Eye (tissue), 1 donor: ENCODE results near the gene KDM1A.
A peak's percentile ranks its signal among the peaks of the same experiment; 100 is the strongest.

ENCODE experiments used
- DNase-seq: peaks from one replicate; pipeline ENCODE4 v3.0.0-alpha.2; 2015

The KDM1A gene

DNA sequence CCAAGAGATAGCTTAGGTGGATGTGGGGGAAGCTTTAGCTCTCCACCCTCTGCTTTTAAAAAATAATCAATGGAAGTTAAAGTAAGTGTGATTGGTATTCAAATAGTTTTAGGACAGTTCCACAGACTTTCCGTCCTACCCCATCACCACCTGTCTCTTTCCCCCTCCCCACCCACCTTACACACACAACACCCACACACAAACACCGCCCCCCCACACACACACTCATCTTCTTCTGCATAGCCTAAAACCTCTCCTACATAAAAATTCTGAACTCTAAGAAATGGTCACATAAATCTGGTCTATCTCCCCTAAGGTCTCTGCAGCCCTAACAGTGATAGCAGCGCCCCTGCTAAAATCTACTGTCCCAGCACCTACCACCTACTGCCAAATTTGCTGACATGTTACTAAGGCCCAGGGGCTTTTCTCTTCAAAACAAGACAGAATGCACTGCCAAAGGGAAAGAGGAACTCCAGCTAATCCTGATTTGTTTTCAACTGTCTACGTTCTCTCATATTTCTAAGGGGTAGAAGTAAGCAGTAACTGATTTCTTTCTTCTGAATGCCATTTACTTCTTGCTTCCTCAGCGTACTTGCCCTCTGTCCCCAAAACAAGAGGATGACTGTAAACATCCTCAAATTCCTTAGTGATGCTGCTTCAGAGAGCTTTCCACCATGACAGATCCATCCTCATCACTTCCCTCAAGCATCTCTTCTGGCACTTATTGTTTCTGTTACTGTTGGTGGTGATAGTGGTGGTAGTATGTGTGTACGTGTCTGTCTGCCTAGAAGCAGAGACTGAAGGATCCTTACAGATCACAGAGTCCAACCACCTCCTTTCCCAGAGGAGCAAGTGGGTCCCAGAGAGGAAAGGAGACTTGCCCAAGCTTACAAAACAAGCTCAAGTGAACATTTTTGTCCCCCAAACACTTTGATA is 92.6 kb downstream of the KDM1A start:
- no peak for DNase-seq

DNA sequence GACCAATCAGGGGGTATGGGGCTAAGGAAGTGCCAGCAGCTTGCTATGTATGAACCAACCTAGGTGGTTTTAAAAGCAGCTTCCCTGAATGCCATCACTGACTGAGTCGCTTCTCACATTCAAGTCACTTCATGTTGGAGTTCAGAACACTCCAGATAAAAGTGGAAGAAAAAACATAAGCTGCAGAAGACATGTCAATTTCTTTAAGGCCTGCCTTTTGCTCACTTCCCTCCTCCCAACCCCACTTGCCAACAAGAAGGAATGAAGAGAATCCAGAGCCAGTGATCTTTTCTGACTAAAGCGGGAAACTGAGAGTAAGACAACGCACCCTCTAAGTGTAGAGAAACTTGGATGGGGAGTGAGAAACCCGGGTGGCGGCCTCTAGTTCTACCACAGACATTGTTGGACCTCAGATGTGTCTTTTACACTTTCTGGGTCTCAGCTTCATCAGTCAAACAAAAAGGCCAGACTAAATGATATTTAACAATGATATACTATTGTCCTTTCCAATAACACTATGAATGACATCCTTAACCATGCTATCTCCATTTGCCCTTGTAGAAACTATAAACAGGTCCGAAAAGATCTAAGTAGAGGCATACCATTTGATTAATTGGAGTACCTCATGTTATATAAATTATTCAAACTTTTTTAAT is 95.3 kb downstream of the KDM1A start:
- DNase-seq, result no peak

DNA sequence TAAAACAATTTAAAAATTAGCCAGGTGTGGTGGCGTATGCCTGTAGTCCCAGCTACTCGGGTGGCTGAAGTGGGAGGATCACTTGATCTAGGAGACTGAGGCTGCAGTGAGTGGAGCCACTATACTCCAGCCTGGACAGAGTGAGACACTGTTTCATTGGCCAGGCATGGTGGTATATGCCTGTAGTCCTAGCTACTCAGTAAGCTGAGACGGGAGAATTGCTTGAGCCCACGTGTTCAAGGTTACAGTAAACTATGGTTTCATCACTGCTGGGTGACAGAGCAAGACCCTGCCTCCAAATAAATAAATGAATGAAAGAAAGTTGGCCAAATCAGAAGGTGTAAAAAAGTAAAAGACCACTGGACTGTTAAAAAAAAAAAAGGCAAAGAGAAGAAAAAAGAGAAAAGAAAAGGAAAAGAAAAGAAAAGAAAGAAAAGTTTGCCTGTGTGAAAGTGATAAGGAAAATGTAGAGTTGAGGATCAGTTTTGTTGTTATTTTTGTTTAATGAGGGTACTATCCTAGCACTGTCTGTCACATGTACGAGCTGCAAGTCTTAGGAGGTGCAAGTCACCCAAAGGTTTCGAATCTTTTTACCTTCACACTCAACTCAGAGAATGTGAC is 97.1 kb downstream of the KDM1A start:
- no peak for DNase-seq

DNA sequence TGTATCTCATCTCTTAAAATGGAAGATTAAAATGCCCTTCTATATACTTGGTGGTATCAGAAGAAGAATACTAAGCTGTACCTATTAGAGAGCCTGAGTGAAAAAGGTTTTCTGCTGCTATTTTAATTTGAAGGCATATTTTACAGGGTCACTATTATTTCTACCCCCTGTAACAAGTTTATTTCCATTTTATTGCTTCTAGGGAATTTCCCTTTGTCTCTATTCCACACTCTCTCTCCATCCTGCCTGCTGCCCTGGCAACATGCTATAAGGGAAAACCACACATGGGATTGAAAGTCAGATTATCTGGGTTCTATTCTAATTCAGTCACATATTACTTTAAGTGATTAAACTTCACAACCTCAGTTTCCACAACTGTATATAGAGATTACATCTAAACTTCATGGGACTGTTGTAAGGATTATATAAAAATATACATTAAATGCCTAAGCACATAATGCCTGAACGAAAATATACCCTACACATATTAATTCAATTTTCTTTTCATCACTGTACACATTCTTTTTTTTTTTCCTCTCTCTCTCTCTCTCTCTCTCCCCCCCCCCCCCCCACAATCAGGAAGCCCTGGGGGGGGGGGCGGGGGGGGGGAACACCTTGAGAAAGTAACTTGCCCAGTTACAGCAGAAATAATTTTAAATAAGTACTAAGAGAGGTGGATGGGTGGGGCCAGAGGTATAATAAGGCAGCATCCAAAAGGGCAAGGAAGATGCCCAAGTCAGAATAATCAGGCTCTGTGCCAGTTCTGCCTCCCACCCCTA is 97.8 kb downstream of the KDM1A start:
- DNase-seq, result no peak

DNA sequence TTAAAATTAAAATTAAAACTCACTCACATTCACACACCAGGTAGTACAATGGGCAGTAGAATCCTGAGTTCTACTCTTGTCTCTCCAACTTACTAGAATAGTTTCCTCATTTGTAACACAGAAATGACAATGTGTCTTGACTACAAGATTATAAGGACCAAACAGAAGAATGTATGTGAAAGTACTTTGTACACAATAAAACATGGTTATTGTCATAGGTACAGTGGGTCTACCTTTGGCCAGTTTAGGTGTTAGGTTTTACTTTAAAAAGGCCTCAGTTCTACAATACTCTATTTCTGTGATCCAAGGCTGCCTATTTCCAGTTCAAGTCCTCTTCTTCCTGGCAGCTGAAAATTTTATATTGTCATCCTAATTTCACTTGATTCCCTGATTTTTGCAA is 99.1 kb downstream of the KDM1A start:
- DNase-seq, result no peak

DNA sequence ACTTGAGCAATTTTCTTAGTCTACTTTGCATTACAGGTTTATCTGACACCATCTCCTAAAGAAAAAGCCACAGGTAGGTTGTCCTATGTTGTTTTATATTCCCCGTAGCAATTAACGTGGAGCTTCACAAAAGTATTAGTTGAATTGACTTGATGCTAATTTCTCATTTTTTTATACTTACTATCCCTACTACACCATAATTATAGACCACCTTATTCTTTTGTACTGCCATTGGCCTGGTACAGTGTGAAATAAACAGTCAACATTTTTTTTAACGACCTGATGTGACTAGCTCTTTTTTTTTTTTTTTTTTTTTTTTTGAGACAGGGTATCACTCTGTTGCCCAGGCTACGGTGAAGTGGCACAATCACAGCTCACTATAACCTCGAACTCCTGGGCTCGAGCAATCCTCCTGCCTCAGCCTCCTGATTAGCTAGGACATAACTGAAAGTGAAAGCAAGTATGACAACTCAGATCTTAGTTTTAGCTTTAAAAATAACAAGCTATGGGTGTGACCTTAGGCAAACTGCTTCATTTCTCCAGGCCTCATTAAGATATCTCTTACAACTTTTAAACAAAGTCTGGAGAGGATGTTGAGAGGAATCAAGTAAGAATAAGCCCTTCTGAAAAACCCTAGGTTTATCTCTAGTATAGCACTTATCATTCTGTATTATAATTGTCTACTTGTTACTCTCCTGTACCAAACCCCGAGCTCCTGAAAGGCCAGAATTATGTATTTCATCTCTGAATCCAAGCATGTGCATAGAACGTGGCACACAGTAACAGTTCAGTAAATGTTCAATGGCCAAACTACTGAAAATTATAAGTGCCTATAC is 99.9 kb downstream of the KDM1A start:
- DNase-seq, result no peak

DNA sequence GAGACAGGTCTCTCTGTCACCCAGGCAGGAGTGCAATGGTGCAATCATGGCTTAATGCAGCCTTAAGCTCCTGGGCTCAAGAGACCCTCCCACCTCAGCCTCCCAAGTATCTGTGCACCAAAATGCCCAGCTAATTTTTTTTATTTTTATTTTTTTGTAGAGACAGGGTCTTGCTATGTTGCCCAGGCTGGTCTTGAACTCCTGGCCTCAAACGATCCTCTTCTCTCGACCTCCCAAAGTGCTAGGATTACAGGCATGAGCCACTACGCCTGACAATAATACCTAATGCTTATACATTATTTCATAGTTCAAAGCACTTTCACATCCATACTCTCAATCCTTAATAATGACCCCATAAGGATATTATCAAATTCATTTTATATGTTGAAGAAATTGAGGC is 101.1 kb downstream of the KDM1A start:
- no peak for DNase-seq

DNA sequence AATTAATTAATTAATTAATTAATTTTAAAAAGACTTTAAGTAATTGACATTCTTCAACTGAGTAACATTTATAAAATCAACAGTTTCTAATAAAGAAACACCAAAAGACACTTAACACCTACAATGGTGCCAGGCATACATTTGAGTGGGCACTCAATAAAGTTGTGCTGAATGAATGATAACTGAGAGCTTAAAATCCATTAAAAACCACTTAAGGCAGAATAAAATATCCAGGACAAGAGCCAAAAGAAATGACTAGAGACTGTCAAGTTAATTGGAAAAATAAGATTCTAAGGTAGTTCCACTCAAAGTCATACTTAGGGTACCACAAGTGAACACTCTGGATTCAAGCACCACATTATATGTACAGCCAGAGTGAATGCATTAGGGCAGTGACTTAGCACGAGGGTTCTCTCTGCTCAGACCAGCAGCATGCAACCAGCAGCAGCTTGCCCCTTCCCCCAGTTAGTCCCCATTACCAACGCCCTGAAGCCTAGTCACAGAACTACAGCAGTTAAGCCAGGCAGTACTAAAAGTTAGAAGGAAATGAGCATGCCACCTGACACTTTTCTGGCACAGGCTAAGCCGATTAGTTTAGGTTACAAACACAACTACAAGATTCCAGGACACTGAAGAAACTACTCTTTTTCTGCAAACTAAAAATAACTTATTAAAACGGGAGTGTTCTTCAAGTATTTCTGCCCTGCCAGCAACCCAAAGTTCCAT is 102.9 kb downstream of the KDM1A start:
- peak; percentile 71 for DNase-seq

DNA sequence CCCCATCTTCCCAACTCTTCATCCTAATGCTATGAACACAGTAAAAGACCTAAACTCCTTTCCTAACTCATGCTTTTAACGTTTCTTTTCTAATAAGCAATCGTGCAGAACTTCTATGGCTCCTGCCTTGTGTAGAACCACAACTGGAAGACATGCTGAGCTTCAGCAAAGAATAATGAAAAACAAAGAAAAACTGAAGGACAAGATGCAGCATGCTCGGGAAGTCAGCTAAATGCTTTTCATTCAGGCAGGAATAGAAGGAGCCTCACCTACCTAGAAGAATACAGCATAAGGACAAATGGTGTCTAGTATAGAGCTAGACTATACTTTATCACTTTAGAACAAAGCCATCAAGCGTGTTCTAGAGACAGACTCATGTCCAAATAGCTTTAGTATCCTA is 103.5 kb downstream of the KDM1A start:
- DNase-seq, result no peak

DNA sequence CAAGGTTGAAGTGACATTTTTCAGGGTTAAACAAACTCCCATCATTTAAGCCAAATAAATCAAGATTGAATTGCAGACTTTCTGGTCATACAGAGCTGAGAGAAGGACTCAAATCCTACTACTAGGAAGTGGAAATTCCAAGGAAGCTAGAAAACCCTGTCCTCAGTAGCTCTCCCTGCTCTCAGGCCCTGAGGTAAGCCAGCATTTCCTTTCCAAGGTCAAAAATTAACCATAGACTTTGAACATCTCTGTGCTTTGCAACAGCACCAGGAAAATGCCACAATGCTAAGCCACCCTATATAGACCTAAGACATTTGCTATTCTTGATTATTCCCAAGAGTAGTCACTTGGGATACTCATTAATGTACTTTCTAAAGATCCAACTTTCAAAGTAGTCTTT is 104.3 kb downstream of the KDM1A start:
- no peak for DNase-seq

DNA sequence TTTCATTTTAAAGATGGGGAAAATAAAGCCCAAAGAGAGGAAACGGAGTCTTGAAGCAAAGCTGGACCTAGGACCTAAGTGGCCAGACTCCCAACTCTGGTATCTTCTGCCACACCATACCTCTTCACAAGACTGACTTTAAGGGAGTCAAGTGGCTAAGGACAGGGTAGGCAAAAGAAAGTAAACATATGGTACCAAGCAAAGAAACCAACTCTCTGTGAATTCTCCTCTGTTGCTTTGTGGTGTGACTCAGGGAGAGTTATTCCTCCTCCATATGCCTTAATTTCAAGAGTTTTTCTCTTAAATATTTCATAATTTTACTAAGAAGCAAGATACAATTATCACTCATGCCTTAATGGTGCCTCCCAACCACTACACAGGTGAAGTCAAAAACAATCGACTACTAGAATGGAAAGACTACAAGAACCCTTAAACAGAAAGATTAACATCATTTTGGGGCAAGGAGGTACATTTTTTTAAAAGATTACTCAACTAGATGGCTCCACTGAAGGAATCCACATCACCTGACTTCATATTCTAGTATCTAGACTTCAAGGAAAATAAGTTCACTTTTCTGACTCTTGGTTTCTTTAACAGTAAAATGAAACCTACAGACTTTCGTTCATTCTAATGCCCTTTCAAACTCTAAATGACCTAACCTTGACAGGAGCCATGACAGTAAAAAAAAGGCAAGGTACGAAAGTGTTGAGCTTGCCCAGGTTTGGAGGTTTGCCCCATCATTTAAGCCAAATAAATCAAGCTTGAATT is 105.2 kb downstream of the KDM1A start:
- DNase-seq, result no peak

DNA sequence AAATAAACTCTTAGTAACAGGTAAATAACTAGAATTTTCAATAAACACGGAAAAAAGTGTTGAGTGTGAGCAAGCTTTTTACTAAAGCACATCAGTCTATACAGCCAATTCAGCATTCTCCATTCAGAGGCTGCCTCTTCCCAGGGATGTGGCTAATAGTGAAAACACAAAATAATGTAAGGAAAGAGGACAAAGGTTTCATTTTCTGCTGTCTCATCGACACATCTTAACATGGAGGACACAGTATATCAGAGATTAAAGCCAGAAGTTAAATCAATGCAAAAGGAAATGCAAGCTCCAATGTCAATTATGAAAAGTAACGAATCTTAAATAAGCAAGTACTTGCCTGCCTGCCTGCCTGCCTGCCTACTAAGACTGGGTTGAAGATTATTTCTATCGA is 106.2 kb downstream of the KDM1A start:
- DNase-seq, result no peak

DNA sequence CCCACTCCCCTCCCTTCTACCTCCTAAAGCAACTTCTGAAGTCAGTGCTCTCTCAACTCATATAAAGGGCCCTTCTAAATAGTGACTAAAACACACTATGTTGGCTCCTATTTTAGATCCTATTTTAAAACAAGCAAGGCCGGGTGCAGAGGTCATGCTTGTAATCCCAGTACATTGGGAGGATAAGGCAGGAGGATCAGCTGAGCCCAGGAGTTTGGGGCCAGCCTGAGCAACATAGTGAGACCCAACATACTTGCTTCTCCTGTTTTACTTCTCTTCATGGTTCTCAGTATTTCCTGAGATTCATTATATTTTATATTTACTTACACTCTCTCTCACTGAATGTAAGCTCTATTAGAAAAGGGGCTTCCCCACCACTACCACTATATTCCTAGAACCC is 106.9 kb downstream of the KDM1A start:
- no peak for DNase-seq

DNA sequence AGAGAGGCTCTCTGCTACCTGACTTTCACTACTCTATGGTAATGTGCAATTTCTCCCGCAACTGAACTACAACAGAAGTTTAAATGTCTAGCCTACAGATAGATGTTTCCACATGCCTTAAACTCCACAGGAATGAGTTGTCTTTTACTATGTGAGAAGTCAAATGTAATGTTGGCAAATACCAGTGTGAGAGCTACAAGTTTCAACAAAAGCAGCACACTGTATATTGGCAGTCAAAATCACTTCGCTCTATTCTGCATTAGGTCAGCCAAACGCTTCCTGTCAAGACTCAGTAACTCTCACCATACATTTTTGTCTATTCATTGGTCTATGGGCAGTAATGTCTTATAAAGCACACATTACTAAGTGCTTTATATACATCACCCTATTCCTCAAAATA is 107.5 kb downstream of the KDM1A start:
- no peak for DNase-seq

DNA sequence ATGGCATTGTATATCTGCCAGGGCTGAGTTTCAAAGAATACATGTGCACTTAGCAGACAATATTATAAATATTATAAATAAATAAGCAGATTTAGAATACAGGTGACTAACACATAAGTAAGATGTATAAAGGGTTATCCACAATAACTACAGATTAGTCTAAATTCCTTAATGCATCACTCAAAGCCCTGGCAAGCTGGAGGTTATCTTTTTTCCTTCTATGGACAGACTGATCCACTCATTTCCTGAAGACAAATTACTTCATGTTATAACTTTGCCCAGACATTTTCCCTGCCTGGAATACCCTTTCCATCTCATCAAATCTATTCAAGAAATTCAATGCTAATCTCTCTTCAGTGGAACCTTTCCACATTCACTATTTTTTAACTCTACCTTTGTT is 110.6 kb downstream of the KDM1A start:
- DNase-seq, result no peak

DNA sequence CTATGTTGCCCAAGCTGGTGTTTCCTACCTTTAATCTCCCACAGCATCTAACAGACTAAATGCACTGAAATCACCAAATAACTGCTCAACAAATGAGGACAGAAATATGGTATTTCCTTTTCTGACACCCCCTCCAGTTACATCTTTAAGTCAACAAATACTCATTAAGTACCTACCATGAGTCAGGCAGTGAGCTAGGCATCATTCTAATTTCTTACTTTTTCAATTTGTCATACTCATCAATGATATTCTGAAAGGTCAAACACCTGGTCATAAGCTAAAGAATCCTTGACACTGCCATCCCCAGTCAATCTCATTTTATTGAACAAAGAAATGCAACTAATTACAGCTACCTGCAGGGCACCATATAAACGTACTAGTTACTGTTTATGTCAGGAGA is 112.8 kb downstream of the KDM1A start:
- DNase-seq, result no peak
